HG03095 (cell line): Measurements from ENCODE around the gene KCNV2.

Source experiments
- ATAC-seq: cut with Tn5 transposase; IDR thresholded peaks from one replicate; pipeline ENCODE4 v1.9.1; 2021; ENCODE audit warnings: moderate library complexity; ENCODE audit not compliant: unreplicated experiment

KCNV2 gene

GRCh38 chr9:2718698-2719033, 1.4 kb downstream of the KCNV2 start:
- no peak for ATAC-seq

DNA sequence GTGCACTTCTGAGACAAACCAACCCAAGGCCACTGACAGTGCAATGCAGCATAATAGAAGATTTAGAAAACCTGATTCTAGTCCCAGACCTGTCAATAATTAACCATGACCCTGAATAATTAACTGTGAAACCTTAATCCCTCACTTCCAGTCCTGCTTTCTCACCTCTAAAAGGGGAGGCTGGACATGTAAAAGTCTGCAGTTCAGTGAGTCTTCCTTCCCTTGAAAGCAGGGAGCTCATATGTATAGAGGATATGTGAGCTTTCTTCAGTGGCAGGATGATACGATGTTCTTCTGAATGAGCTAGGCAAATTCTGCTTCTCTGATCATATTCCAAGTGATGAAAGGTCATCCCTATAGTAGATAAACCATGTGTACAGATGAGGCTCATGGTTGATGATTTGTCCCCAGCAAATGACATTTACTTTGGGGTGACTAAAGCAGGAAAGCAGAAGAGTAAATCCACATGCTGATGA, 2.9 kb downstream of the KCNV2 start:
- no peak for ATAC-seq

GRCh38 chr9:2722715-2723114, 5.4 kb downstream of the KCNV2 start:
- ATAC-seq, result no peak

- ATAC-seq, result no peak
Observed at GRCh38 chr9:2723376-2724065, 6.2 kb downstream of the KCNV2 start.

DNA sequence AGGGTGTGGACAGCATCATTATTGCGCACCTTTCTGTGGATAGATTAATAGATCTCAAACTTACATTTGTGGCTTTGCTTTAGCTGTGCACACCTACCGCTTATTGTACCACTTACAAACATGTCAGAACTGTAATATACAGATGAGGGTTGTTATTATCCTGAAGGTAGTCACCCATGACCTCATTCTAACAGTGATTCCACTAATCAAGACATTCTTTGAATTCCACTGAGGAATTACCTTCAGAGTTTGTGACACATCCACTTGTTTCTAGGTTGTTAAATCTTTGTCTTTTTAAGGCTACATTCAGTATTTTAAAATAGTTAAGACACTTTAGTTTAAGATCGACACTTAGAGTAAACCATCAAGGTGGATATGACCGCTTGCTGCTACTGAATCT, 7.8 kb downstream of the KCNV2 start:
- no peak for ATAC-seq

DNA sequence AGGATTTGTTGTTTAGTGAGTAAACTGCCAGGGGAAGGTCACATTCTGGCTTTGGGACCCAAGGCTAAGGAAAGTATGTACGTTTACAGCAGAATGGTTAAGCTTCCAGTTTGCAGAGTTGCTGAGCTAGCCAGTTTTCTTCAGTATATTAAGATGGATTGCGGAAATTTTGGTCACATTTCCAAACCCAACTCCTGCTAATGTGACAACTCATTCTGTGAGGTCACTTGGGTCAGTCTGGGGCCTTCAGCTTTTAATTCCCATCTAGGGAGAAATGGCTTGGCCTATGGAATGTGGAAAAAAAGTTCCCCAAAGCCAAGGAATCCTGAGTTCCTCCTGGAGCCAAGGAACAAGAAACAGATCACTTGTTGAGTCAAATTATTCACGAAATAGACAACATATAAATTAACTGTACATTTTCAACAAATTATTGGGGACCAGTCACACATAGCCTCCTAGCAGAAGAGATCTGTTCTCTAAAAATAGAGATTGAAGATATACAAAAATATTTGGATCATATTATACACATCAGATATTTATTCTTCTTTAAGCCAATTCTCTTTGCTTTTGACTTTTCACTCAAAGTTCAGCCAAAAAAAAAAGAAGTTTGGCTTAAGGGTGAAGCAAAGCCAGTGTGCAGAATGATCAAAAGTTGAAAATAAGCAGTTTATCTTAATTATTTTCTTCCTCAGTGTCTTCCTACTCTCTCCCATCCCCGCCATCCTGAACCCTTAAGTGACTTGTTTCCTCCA, 8.8 kb downstream of the KCNV2 start:
- no peak for ATAC-seq

GRCh38 chr9:2726650-2727340, 9.5 kb downstream of the KCNV2 start:
- ATAC-seq, result no peak

GRCh38 chr9:2727374-2727773, 10.1 kb downstream of the KCNV2 start:
- ATAC-seq, result no peak

DNA sequence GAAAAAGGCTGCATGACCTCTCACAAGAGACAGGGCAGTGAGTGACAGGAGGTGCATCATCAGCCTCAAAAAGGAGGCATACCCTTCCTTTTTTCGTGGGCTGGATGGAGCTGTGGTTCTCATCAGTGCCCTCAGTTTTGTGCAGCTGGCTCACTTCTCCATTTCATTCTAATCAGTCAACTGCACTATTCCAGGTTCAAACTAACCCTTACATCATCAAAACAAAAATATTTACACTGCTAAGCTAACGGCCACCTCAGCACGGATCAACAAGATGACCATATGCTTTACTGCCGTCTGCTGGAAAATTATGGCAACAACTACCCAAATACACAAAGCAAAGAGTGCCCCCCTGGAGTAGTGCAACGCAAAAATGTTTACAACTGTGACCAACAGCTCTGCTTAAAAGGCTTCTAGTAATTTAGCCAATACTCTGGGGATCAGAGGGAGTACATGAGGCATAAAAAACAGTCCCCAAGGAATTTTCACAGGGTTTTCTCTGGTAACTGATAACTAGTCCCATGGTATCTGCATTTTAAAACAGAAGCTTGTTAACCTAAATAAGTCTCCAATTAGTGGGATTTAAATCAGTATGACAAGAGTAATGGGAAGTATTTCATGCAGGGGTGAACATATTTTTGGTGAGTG, 10.8 kb downstream of the KCNV2 start:
- peak; percentile 88 for ATAC-seq

DNA sequence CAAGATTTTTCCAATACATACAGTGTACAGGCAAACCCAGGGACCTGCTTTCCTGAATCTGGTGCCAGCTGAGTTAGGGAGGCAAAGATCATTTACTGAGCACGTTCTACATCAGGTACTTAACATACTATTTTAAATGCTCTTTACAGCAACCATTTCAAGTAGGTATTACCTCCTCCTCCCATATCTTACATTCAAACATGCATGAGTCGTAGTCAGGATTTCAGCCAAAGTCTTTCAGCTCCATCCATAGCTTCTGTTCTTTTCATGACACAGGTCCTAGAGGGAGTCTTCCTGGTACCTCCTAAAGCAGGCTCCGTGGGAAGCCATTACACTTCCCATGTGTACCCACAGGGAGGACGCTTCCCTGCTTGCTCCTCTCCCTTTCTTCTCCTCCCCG, 11.7 kb downstream of the KCNV2 start:
- ATAC-seq, result no peak

- ATAC-seq, result no peak
Observed at GRCh38 chr9:2729721-2730120, 12.4 kb downstream of the KCNV2 start.

DNA sequence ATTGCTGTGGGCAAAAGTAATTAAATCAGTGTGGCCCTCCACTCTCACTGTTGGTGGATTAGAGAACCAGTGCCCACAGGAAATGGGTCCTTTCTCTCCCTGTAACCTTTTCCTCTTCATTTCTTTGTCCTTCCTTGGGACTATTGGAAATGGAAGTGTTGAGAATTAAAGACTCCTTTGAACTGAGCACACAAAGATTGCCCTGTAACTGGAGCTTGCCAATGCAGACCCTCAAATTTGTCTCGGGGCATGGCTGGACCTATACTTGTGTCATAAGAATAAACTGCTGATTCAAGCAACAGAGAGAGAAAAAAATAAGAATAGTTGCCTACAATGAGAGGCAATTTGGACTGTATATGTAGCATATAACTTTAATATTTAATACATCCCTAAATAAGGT, 13.7 kb downstream of the KCNV2 start:
- ATAC-seq, result no peak

DNA sequence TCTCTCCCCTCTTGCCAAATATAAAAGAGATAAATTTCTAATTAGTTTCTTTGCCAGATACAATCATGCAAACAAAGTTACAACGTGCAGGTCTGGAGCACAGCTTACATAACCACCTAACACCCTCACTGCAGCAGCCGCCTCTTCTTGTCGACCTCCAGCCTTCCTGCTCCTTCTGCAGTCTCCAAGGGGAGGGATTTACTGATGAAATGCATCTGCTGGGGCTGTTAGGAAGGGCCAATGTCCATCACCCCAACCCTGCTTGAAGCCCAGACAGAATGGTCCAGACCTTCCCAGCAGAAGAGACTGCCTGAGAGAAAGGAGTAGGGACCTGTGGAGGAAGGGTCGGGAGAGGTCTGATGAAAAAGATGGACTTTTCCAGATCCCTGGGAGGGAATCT, 15.2 kb downstream of the KCNV2 start:
- ATAC-seq, result no peak

DNA sequence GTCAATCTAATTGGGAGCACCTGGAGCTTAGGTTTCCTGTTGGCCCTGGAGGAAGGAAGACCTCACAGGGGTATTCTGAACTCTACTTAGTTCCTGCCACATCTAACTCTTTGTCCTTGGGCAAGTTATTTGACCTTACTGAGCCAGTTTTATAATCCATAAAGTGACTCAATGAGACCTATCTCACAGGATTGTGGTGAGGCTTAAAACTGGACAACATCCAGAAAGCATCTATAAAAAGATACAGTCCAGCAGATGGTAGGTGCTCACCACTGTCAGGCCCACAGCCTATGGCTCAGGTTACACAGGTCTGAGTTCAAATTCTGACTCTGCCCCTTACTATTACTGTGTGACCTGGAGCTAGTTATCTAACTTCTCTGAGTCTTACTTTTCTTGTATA, 23.3 kb downstream of the KCNV2 start:
- no peak for ATAC-seq

- ATAC-seq, result no peak
Observed at GRCh38 chr9:2741441-2742158, 24.3 kb downstream of the KCNV2 start.

DNA sequence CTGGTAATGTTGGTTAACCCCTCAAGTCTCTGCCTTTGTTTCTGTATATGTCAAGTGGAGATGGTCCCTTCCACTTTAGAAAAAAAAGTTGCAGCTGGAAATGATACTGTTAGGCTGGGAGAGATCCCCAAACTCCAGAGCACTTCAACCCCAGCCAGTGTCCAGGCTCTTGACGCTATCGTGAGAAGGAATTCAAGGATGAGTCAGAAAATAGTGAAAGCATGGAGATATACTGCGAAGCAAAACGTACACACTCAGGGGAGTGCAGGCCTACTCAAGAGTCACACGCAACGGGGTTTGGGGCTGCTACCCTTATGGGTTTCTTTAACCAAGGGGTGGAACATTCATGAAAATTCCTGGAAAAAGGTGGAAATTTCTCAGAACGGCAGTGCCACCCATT, 24.9 kb downstream of the KCNV2 start:
- no peak for ATAC-seq

DNA sequence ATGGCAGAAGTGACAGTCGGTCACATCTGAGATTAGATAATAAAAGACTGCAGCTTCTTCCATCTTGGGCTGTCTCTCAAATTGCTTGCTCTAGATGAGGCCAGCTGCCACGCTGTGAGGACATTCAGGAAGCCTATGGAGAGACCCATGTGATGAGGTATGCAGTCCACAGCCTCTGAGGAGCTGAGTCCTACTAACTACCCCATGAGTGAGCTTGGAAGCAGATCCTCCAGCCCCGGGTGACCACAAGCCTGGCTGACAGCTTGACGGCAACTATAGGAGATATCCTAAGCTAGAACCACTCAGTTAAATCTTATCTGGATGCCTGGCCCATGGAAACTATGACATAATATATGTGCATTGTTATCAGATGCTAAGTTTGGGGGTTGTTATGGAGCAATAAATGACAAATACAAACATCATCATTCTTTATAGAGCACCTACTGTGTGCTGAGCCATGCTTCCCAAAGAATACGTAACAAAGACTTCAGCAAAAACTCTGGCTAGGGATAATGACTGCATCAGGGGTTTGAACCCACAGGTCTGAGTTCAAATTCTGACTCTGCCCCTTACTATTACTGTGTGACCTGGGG, 26.7 kb downstream of the KCNV2 start:
- ATAC-seq, result no peak

- ATAC-seq, result no peak
Observed at GRCh38 chr9:2745560-2746380, 28.5 kb downstream of the KCNV2 start.

GRCh38 chr9:2749485-2749884, 32.2 kb downstream of the KCNV2 start:
- ATAC-seq, result no peak

GRCh38 chr9:2755285-2755684, 38.0 kb downstream of the KCNV2 start:
- no peak for ATAC-seq
